ENCODE data around the gene HCRT. TPM values are rescaled to one million over a fixed set of nuclear protein-coding genes. Genes with fewer than 3 reads are reported as not detected.
"Not testable (repeated sequence)": the region's sequence is repeated elsewhere in the genome, so short reads cannot be mapped to it uniquely, and the experiment has no call there.

The HCRT gene
- total RNA-seq, 1 donor from 2014 or later, result not detected

DNA sequence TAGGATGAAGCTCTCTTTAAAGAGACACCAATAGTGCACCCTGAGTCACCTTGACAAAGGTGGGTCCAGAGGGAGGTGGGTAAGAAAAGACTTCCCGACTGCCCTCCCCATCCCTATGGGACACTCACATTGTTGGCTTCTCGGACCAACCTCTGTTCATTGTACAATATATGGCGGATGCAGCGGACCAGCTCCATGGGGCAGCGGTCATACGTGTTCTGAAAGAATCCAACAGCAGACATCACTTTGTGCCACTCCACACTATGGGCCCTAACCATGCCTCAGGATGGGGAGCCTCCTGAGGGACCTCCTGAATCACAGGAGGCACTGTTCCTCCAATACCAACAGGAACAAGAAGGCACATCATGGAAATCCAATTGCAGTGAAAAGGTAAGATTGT is 39.4 kb upstream of the HCRT start:
- H3K27me3 ChIP-seq, result no peaks in the 10 kb centered on the region
- peaks cover 5% of the 10 kb centered on the region for H4K20me1 ChIP-seq (ENCODE audit: low read depth)
- H3K79me2 ChIP-seq (ENCODE audit: low read depth), result peaks cover 2% of the 10 kb centered on the region
- H3K9ac ChIP-seq, result no peak overlapping the region
- H3K27ac ChIP-seq, result no peak overlapping the region
- peaks cover 2% of the 10 kb centered on the region for H3K27me3 Mint-ChIP-seq (ENCODE audit: insufficient read depth, low read depth)
- no peaks in the 10 kb centered on the region for H3F3A ChIP-seq (ENCODE audit: low read depth)
- H3K4me2 ChIP-seq, result no peak overlapping the region
- no peaks in the 10 kb centered on the region for H3K9me3 Mint-ChIP-seq
- H3K4me3 ChIP-seq, result no peak overlapping the region
- TF ChIP-seq, protein P1, sequence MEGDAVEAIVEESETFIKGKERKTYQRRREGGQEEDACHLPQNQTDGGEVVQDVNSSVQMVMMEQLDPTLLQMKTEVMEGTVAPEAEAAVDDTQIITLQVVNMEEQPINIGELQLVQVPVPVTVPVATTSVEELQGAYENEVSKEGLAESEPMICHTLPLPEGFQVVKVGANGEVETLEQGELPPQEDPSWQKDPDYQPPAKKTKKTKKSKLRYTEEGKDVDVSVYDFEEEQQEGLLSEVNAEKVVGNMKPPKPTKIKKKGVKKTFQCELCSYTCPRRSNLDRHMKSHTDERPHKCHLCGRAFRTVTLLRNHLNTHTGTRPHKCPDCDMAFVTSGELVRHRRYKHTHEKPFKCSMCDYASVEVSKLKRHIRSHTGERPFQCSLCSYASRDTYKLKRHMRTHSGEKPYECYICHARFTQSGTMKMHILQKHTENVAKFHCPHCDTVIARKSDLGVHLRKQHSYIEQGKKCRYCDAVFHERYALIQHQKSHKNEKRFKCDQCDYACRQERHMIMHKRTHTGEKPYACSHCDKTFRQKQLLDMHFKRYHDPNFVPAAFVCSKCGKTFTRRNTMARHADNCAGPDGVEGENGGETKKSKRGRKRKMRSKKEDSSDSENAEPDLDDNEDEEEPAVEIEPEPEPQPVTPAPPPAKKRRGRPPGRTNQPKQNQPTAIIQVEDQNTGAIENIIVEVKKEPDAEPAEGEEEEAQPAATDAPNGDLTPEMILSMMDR (IDR thresholded peaks at IDR 0.05), result no peak
- TF ChIP-seq EZH2phosphoT487 (IDR thresholded peaks at IDR 0.05) (no peak), EZH2 (IDR thresholded peaks at IDR 0.05) (no peak)
- no peaks in the 10 kb centered on the region for H3K4me1 ChIP-seq
- H3K27ac Mint-ChIP-seq, result no peak overlapping the region
- H3K4me1 Mint-ChIP-seq, result no peaks in the 10 kb centered on the region
- no peaks in the 10 kb centered on the region for H3K9me3 ChIP-seq (ENCODE audit: low read depth)
- H3K36me3 ChIP-seq, result no peaks in the 10 kb centered on the region
- H3K4me3 Mint-ChIP-seq, result no peak overlapping the region
- H2AFZ ChIP-seq (replicated peaks), result no peak overlapping the region
- H3K36me3 Mint-ChIP-seq, result peaks cover 21% of the 10 kb centered on the region
- DNase-seq (ENCODE audit: low spot score), result no peak

DNA sequence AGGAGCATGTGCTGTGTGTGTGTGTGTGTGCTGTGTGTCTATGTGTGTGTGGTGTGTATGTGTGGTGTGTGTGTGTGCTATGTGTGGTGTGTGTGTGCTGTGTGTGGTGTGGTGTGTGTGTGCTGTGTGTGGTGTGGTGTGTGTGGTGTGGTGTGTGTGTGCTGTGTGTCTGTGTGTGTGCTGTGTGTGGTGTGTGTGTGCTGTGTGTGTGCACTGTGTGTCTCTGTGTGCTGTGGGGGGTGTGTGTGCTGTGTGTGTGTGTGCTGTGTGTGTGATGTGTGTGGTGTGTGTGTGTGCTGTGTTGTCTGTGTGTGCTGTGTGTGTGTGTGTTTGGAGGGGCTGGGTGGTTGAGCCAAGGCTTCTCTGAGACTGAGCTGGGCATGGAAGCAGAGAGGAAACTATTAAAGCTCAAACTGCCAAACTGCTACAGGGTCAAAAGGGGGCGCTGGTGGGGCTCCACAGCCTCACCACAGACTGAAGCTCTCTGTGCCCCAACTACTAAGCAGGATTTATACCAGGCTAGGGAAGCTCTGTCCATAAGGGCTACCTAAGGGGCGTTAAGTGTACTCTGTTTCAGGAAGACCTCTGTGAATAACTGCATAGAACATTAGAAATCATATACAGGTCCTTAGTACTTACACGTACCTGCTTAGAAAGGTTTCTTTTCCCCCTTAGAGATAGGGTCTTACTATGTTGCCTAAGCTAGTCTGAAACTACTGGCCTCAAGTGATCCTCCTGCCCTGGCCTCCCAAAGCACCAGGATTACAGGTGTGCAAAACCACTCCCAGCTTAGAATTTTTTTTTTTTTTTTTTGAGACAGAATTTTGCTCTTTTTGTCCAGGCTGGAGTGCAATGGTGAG is 36.9 kb upstream of the HCRT start:
- no peaks in the 10 kb centered on the region for H3K4me1 Mint-ChIP-seq
- H3K36me3 Mint-ChIP-seq, result peaks cover 28% of the 10 kb centered on the region
- Histone ChIP-seq H3K79me2 (ENCODE audit: low read depth) (no peaks in the 10 kb centered on the region), H4K20me1 (ENCODE audit: low read depth) (no peaks in the 10 kb centered on the region), H3K4me2 (no peak overlapping the region), H3K9me3 (ENCODE audit: low read depth) (no peaks in the 10 kb centered on the region), H3K4me3 (no peak overlapping the region), H3K4me1 (no peaks in the 10 kb centered on the region), H3K27me3 (no peaks in the 10 kb centered on the region), H3K9ac (no peak overlapping the region), H3F3A (ENCODE audit: low read depth) (no peaks in the 10 kb centered on the region), H2AFZ (replicated peaks) (no peak overlapping the region), H3K36me3 (no peaks in the 10 kb centered on the region), H3K27ac (no peak overlapping the region)
- no peak overlapping the region for H3K4me3 Mint-ChIP-seq
- peaks cover 2% of the 10 kb centered on the region for H3K27me3 Mint-ChIP-seq (ENCODE audit: insufficient read depth, low read depth)
- TF ChIP-seq EZH2 (IDR thresholded peaks at IDR 0.05) (no peak), EZH2phosphoT487 (IDR thresholded peaks at IDR 0.05) (no peak)
- TF ChIP-seq, protein P1 (IDR thresholded peaks at IDR 0.05), result peak; percentile 77
- no peaks in the 10 kb centered on the region for H3K9me3 Mint-ChIP-seq
- peak; percentile 71 for DNase-seq (ENCODE audit: low spot score)
- no peak overlapping the region for H3K27ac Mint-ChIP-seq

DNA sequence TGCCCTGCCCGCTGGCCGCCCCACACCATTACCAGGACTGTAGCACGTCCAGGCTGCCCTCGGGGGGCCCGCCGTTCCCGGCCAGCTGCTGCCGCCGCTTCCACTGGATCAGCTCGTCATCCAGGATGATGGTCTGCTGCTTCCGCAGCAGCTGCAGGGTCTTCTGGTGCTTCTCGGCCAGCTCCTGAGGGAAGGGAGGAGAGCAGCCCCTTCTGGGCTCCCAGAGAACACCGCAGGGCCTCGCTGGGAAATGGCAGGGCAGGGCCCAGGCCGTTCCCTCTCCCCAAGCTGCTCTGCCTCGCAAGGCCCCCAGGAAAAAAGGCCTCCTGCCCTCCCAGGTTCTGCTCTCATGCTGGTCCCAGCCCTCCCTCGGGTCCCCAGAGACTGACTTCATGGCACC is 34.0 kb upstream of the HCRT start:
- not testable (repeated sequence) for H3K36me3 ChIP-seq; H3K79me2 ChIP-seq (ENCODE audit: low read depth)
- peaks cover 25% of the 10 kb centered on the region for H3K36me3 Mint-ChIP-seq

DNA sequence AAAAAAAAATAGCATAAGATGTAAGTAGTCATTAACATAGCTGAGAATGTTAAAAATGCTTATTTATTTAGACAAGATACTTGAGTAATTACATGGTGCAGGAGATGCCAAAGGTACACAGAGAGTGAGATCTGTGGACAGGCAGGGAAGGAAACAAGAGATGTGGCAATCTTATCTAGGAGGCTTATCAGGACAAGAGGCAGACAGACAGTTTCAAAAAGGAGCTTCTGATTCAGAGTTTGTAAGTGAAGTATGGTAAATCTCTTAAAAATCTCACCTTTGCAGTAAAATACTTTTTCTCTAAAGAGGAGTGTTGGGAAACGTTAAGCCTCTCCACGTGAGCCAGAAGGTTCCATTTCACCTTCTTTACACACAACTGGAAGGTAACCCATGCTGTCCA is 28.9 kb upstream of the HCRT start:
- Histone ChIP-seq H3K36me3 (peaks cover 5% of the 10 kb centered on the region), H3K27ac (no peak overlapping the region), H4K20me1 (ENCODE audit: low read depth) (no peaks in the 10 kb centered on the region), H3K27me3 (no peaks in the 10 kb centered on the region), H3K9ac (no peak overlapping the region), H3K4me3 (no peak overlapping the region), H2AFZ (replicated peaks) (no peak overlapping the region), H3K79me2 (ENCODE audit: low read depth) (no peaks in the 10 kb centered on the region), H3K4me2 (no peak overlapping the region), H3K9me3 (ENCODE audit: low read depth) (no peaks in the 10 kb centered on the region), H3K4me1 (no peaks in the 10 kb centered on the region), H3F3A (ENCODE audit: low read depth) (no peaks in the 10 kb centered on the region)
- peaks cover 28% of the 10 kb centered on the region for H3K36me3 Mint-ChIP-seq
- no peaks in the 10 kb centered on the region for H3K27me3 Mint-ChIP-seq (ENCODE audit: insufficient read depth, low read depth)
- TF ChIP-seq EZH2phosphoT487 (IDR thresholded peaks at IDR 0.05) (no peak), EZH2 (IDR thresholded peaks at IDR 0.05) (no peak)
- TF ChIP-seq, protein P1 (IDR thresholded peaks at IDR 0.05), result no peak
- H3K9me3 Mint-ChIP-seq, result no peaks in the 10 kb centered on the region
- H3K4me1 Mint-ChIP-seq, result no peaks in the 10 kb centered on the region
- no peak for DNase-seq (ENCODE audit: low spot score)
- no peak overlapping the region for H3K27ac Mint-ChIP-seq
- H3K4me3 Mint-ChIP-seq, result no peak overlapping the region

More for the DNA sequence above, 34.0 kb upstream of the HCRT start:
- not testable (repeated sequence) for H3K9me3 ChIP-seq (ENCODE audit: low read depth); H3F3A ChIP-seq (ENCODE audit: low read depth); H3K9me3 Mint-ChIP-seq; H3K4me1 ChIP-seq; H2AFZ ChIP-seq (replicated peaks); H3K27me3 ChIP-seq; H3K4me3 Mint-ChIP-seq; H3K27me3 Mint-ChIP-seq (ENCODE audit: insufficient read depth, low read depth); H3K27ac ChIP-seq; H3K27ac Mint-ChIP-seq; H4K20me1 ChIP-seq (ENCODE audit: low read depth); H3K4me2 ChIP-seq; DNase-seq (ENCODE audit: low spot score); H3K9ac ChIP-seq; H3K4me1 Mint-ChIP-seq; H3K4me3 ChIP-seq

All from neural progenitor cell (in vitro differentiated cells).